Activated effector memory CD4-positive, alpha-beta T cell treated with Interleukin-2 at 50 U/mL for 16 hours (primary cell): ENCODE results near the gene HELZ.
"Not testable (repeated sequence)": the region's sequence is repeated elsewhere in the genome, so short reads cannot be mapped to it uniquely, and the experiment has no call there.

Source experiments
- DNase-seq: peaks from one replicate; pipeline ENCODE4 v3.0.0-alpha.2; 2020

The HELZ gene

GRCh38 chr17:67111808-67112207, 133.2 kb downstream of the HELZ start:
- DNase-seq, result no peak

GRCh38 chr17:67111327-67111726, 133.7 kb downstream of the HELZ start:
- DNase-seq, result no peak

- no peak for DNase-seq
Observed at GRCh38 chr17:67110619-67111018, 134.4 kb downstream of the HELZ start.

- DNase-seq, result no peak
Observed at GRCh38 chr17:67109111-67109510, 135.9 kb downstream of the HELZ start.

GRCh38 chr17:67107811-67108775, 136.9 kb downstream of the HELZ start:
- no peak for DNase-seq

GRCh38 chr17:67107171-67107570, 137.8 kb downstream of the HELZ start:
- no peak for DNase-seq

- DNase-seq, result no peak
Observed at GRCh38 chr17:67105213-67105612, 139.8 kb downstream of the HELZ start.

- DNase-seq, result not testable (repeated sequence)
Observed at GRCh38 chr17:67104641-67105040, 140.4 kb downstream of the HELZ start.

- no peak for DNase-seq
Observed at GRCh38 chr17:67098006-67098405, 147.0 kb downstream of the HELZ start.

- DNase-seq, result no peak
Observed at GRCh38 chr17:67096609-67097008, 148.4 kb downstream of the HELZ start.

- DNase-seq, result no peak
Observed at GRCh38 chr17:67095803-67096202, 149.2 kb downstream of the HELZ start.

GRCh38 chr17:67095291-67095690, 149.7 kb downstream of the HELZ start:
- not testable (repeated sequence) for DNase-seq

- no peak for DNase-seq
Observed at GRCh38 chr17:67093348-67093747, 151.6 kb downstream of the HELZ start.

GRCh38 chr17:67092710-67093109, 152.3 kb downstream of the HELZ start:
- DNase-seq, result not testable (repeated sequence)

GRCh38 chr17:67092291-67092690, 152.7 kb downstream of the HELZ start:
- no peak for DNase-seq

- no peak for DNase-seq
Observed at GRCh38 chr17:67090341-67090740, 154.7 kb downstream of the HELZ start.

GRCh38 chr17:67088639-67089038, 156.4 kb downstream of the HELZ start:
- DNase-seq, result no peak

GRCh38 chr17:67085406-67085805, 159.6 kb downstream of the HELZ start:
- DNase-seq, result no peak

- no peak for DNase-seq
Observed at GRCh38 chr17:67082107-67082506, 162.9 kb downstream of the HELZ start.

- DNase-seq, result no peak
Observed at GRCh38 chr17:67080804-67081203, 164.2 kb downstream of the HELZ start.

- DNase-seq, result no peak
Observed at GRCh38 chr17:67079491-67079890, 165.5 kb downstream of the HELZ start.

- DNase-seq, result no peak
Observed at GRCh38 chr17:67078292-67078691, 166.7 kb downstream of the HELZ start.

GRCh38 chr17:67076290-67076689, 168.7 kb downstream of the HELZ start:
- DNase-seq, result no peak

GRCh38 chr17:67074781-67075180, 170.2 kb downstream of the HELZ start:
- no peak for DNase-seq

GRCh38 chr17:67072885-67073284, 172.1 kb downstream of the HELZ start:
- no peak for DNase-seq
